DND-41 (cell line): ENCODE measurements around the gene SMDT1.
"Not testable (repeated sequence)": the region's sequence is repeated elsewhere in the genome, so short reads cannot be mapped to it uniquely, and the experiment has no call there.

Experiments used
- CTCF ChIP-seq: IDR thresholded peaks from 2 replicates; pipeline ENCODE4 v1.5.1; 2012; ENCODE audit warnings: borderline replicate concordance, low read length, moderate library complexity, mild to moderate bottlenecking; ENCODE audit not compliant: poor library complexity, severe bottlenecking; ENCODE audit errors: extremely low read depth
- EZH2 ChIP-seq: IDR thresholded peaks from 3 replicates; pipeline ENCODE4 v1.6.1; 2012; ENCODE audit warnings: borderline replicate concordance, low read depth, mild to moderate bottlenecking, moderate library complexity, low read length, inconsistent platforms; ENCODE audit not compliant: severe bottlenecking

DNA sequence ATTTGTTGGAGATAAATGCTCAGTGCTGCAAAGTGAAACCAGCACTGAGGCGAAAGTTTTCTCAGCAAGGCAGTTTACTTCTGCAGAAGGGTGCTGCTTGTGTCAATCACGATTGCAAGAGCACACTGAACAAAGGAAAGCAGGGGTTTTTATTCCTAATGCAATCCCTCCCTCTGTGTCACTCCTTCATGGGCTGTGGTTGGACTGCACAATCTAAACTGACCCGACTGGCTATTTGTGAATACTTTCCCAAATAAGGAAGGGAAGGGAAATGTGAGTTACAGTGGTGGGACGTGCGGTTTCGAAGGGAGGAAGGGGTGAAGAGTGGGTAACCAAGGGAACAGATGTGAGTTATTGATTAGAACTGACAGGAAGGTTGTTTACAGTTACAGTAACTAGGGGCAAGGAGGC lies 35.9 kb downstream of the SMDT1 start:
- TF ChIP-seq CTCF, EZH2: not testable (repeated sequence)
